ENCODE results near the gene CAPN11.

GRCh38 chr6:44149369-44150012, 9.1 kb upstream of the CAPN11 start:
- TF ChIP-seq CTCF (IDR thresholded peaks at IDR 0.05) (no peak), EP300 (IDR thresholded peaks at IDR 0.05) (no peak)
